Osteoblast (primary cell): ENCODE results near the gene APCDD1. TPM values are rescaled to one million over a fixed set of nuclear protein-coding genes. Genes with fewer than 3 reads are reported as not detected.

ENCODE experiments used
- DNase-seq: peaks from one replicate; pipeline ENCODE4 v3.0.0; 2011; ENCODE audit warnings: low spot score, mixed read lengths; ENCODE audit not compliant: insufficient read length; ENCODE audit errors: missing footprints
- H2AFZ ChIP-seq: 2 replicates; pipeline ENCODE4 v1.6.0; 2011; ENCODE audit warnings: mild to moderate bottlenecking, low read length
- H3K27ac ChIP-seq: 2 replicates; pipeline ENCODE4 v1.5.1; 2011; ENCODE audit warnings: mild to moderate bottlenecking, low read depth, low read length, moderate library complexity
- H3K27me3 ChIP-seq: 2 replicates; pipeline ENCODE4 v1.6.0; 2012; ENCODE audit warnings: mild to moderate bottlenecking, control low read depth, inconsistent platforms, low read length, moderate library complexity; ENCODE audit not compliant: insufficient read depth
- H3K36me3 ChIP-seq: 2 replicates; pipeline ENCODE4 v1.5.1; 2011; ENCODE audit warnings: mild to moderate bottlenecking, low read length, control low read depth, moderate library complexity; ENCODE audit not compliant: insufficient read depth
- H3K4me1 ChIP-seq: 2 replicates; pipeline ENCODE4 v1.5.1; 2011; ENCODE audit warnings: mild to moderate bottlenecking, low read length, control low read depth, moderate library complexity; ENCODE audit not compliant: insufficient read depth
- H3K4me2 ChIP-seq: 2 replicates; pipeline ENCODE4 v1.6.0; 2011; ENCODE audit warnings: mild to moderate bottlenecking, low read length; ENCODE audit not compliant: insufficient read depth
- H3K4me3 ChIP-seq: fragments of 200-600 bp; sonication (generic); 3 replicates; pipeline ENCODE4 v1.5.1; 2012; ENCODE audit warnings: mild to moderate bottlenecking, low read length, inconsistent platforms; ENCODE audit not compliant: insufficient read depth
- H3K79me2 ChIP-seq: 2 replicates; pipeline ENCODE4 v1.6.0; 2012; ENCODE audit warnings: mild to moderate bottlenecking, low read length, control low read depth, inconsistent platforms; ENCODE audit not compliant: insufficient read depth
- H3K9me3 ChIP-seq: 2 replicates; pipeline ENCODE4 v1.5.1; 2011; ENCODE audit warnings: low read depth, low read length, control low read depth
- H4K20me1 ChIP-seq: 2 replicates; pipeline ENCODE4 v1.6.0; 2012; ENCODE audit warnings: mild to moderate bottlenecking, low read length, control low read depth; ENCODE audit not compliant: insufficient read depth
- CTCF ChIP-seq: IDR thresholded peaks from 2 replicates; pipeline ENCODE4 v1.5.1; 2011; ENCODE audit warnings: mild to moderate bottlenecking, low read depth, low read length, moderate library complexity; ENCODE audit errors: extremely low read depth
- total RNA-seq: library from RNA; depleted of rRNA; stranded (reverse); fragments of >200 nt; gene quantifications from 2 replicates; pipeline ENCODE4 v1.2.3, GENCODE V29; 2012

Gene APCDD1
- total RNA-seq, 1 donor = 3.3 TPM

GRCh38 chr18:10471574-10471973, 17.1 kb downstream of the APCDD1 start:
- Histone ChIP-seq H3K36me3 (no peaks in the 10 kb centered on the region), H3K27me3 (peaks cover 16% of the 10 kb centered on the region), H3K4me1 (no peaks in the 10 kb centered on the region), H3K9me3 (no peaks in the 10 kb centered on the region), H3K4me2 (no peak overlapping the region), H3K79me2 (no peaks in the 10 kb centered on the region), H2AFZ (no peak overlapping the region), H3K27ac (no peak overlapping the region), H3K4me3 (no peak overlapping the region), H4K20me1 (no peaks in the 10 kb centered on the region)
- DNase-seq = no peak
- no peak for TF ChIP-seq CTCF

GRCh38 chr18:10473132-10473531, 18.7 kb downstream of the APCDD1 start:
- Histone ChIP-seq H3K27ac (no peak overlapping the region), H3K36me3 (no peaks in the 10 kb centered on the region), H4K20me1 (no peaks in the 10 kb centered on the region), H3K4me1 (no peaks in the 10 kb centered on the region), H2AFZ (no peak overlapping the region), H3K4me3 (no peak overlapping the region), H3K79me2 (no peaks in the 10 kb centered on the region), H3K27me3 (peaks cover 22% of the 10 kb centered on the region), H3K4me2 (no peak overlapping the region), H3K9me3 (no peaks in the 10 kb centered on the region)
- no peak for DNase-seq
- no peak for TF ChIP-seq CTCF

GRCh38 chr18:10474309-10474708, 19.9 kb downstream of the APCDD1 start:
- Histone ChIP-seq H3K9me3 (no peaks in the 10 kb centered on the region), H3K27ac (no peak overlapping the region)

GRCh38 chr18:10475276-10475653, 20.8 kb downstream of the APCDD1 start:
- no peak overlapping the region for H3K4me3 ChIP-seq
- no peaks in the 10 kb centered on the region for H3K79me2 ChIP-seq
- H3K4me2 ChIP-seq = no peak overlapping the region
- H3K27ac ChIP-seq = no peak overlapping the region
- no peak for DNase-seq
- no peak overlapping the region for H2AFZ ChIP-seq
- no peaks in the 10 kb centered on the region for H4K20me1 ChIP-seq
- no peaks in the 10 kb centered on the region for H3K36me3 ChIP-seq
- H3K9me3 ChIP-seq = no peaks in the 10 kb centered on the region
- TF ChIP-seq CTCF = no peak
- H3K4me1 ChIP-seq = no peaks in the 10 kb centered on the region
- peaks cover 26% of the 10 kb centered on the region for H3K27me3 ChIP-seq

More at GRCh38 chr18:10474309-10474708, 19.9 kb downstream of the APCDD1 start:
- no peak for TF ChIP-seq CTCF
- Histone ChIP-seq H3K4me2 (no peak overlapping the region), H3K79me2 (no peaks in the 10 kb centered on the region), H4K20me1 (no peaks in the 10 kb centered on the region), H3K36me3 (no peaks in the 10 kb centered on the region), H3K27me3 (peaks cover 21% of the 10 kb centered on the region), H3K4me3 (no peak overlapping the region), H2AFZ (no peak overlapping the region), H3K4me1 (no peaks in the 10 kb centered on the region)
- DNase-seq = no peak
